ENCODE data around the gene ATXN3.
"Not testable (repeated sequence)": the region's sequence is repeated elsewhere in the genome, so short reads cannot be mapped to it uniquely, and the experiment has no call there.

ATXN3 gene

DNA sequence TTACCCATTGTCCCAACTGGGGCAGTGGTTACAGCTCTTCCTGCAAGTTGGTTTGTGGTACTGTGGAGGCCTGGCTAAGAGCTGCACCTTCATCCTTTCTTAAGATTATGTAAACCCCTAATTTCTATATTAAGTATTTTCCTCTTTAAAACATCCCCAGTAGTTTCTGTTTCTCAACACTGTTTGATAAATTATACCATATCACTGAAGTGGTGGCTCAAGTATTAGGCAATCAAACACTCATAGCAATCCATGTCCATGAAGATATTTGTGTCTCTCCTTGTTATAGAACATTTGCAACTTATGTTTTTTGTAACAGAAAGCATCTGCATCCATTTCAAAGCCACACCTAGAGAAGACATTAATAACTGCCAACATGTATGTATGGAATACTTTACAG, 31.8 kb downstream of the ATXN3 start:
- no peaks in the 10 kb centered on the region for H3K79me2 ChIP-seq (ENCODE audit: insufficient read depth, low read depth)
- H3K4me3 ChIP-seq (IDR thresholded peaks at IDR 0.05; ENCODE audit: insufficient read depth, low read depth, low read length), result no peak overlapping the region
- no peak overlapping the region for H3K4me2 ChIP-seq
- H4K20me1 ChIP-seq (ENCODE audit: insufficient read depth), result no peaks in the 10 kb centered on the region
- no peaks in the 10 kb centered on the region for H3K4me1 ChIP-seq (ENCODE audit: low read depth, poor library complexity, severe bottlenecking)
- H3K9ac ChIP-seq, result no peak overlapping the region
- no peak overlapping the region for H3K27ac ChIP-seq
- no peak for TF ChIP-seq CTCF (conservative IDR thresholded peaks at IDR 0.05; ENCODE audit: low read depth, low read length)
- H3K27me3 ChIP-seq (ENCODE audit: insufficient read depth, low read depth), result no peaks in the 10 kb centered on the region
- H3K36me3 ChIP-seq (ENCODE audit: insufficient read depth), result no peaks in the 10 kb centered on the region
- no peak overlapping the region for H2AFZ ChIP-seq (ENCODE audit: low read depth)

DNA sequence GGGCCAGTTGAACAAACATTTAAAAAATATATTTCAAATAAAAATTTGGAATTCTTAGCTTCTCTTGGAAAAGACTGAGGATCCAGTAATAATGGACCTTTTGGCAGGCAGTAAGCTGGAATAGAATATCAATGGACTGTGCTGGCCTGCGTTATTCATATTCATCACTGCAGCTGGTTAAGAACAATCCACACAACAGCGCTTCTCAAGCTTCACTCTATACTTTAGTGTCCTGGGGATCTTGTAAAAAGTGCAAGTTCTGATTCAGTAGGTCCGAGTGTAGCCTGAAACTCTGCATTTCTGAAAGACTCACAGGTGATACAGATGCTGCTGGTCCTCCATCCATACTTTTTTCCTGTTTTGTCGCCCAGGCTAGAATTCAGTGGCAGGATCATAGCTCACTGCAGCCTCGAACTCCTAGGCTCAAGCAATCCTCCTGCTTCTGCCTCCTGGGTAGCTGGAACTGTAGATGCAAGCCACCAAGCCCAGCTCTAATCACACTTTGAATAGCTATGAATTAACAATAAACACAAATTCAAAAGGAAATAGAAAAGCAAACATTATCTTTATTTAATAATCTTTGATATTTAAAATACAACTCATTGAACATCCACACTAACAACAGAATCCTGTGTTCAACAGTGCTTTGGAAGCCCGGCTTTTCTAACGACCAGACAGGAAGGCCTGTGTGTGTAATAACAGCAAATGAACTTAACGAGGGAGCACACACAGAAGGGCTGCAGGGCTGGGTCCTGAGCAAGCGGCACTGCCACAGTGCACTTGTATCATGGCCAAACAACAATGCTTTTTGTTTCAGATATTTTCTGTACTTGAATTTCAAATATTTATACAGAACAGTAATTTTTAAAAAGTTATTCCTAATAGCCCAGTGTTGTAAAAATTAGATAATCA, 48.1 kb downstream of the ATXN3 start:
- no peaks in the 10 kb centered on the region for H4K20me1 ChIP-seq (ENCODE audit: insufficient read depth)
- no peak overlapping the region for H2AFZ ChIP-seq (ENCODE audit: low read depth)
- H3K27me3 ChIP-seq (ENCODE audit: insufficient read depth, low read depth), result no peaks in the 10 kb centered on the region
- no peaks in the 10 kb centered on the region for H3K36me3 ChIP-seq (ENCODE audit: insufficient read depth)
- H3K27ac ChIP-seq, result no peak overlapping the region
- TF ChIP-seq CTCF (conservative IDR thresholded peaks at IDR 0.05; ENCODE audit: low read depth, low read length), result no peak
- no peaks in the 10 kb centered on the region for H3K4me1 ChIP-seq (ENCODE audit: low read depth, poor library complexity, severe bottlenecking)
- no peak overlapping the region for H3K9ac ChIP-seq
- H3K79me2 ChIP-seq (ENCODE audit: insufficient read depth, low read depth), result no peaks in the 10 kb centered on the region
- H3K4me3 ChIP-seq (IDR thresholded peaks at IDR 0.05; ENCODE audit: insufficient read depth, low read depth, low read length), result no peak overlapping the region
- no peak overlapping the region for H3K4me2 ChIP-seq

GRCh38 chr14:92049781-92050180, 56.6 kb downstream of the ATXN3 start:
- Histone ChIP-seq H3K4me1 (ENCODE audit: low read depth, poor library complexity, severe bottlenecking) (no peaks in the 10 kb centered on the region), H2AFZ (ENCODE audit: low read depth) (no peak overlapping the region), H3K4me2 (no peak overlapping the region), H3K27ac (no peak overlapping the region), H3K36me3 (ENCODE audit: insufficient read depth) (no peaks in the 10 kb centered on the region), H3K27me3 (ENCODE audit: insufficient read depth, low read depth) (no peaks in the 10 kb centered on the region), H3K79me2 (ENCODE audit: insufficient read depth, low read depth) (no peaks in the 10 kb centered on the region), H3K4me3 (IDR thresholded peaks at IDR 0.05; ENCODE audit: insufficient read depth, low read depth, low read length) (no peak overlapping the region), H3K9ac (no peak overlapping the region), H4K20me1 (ENCODE audit: insufficient read depth) (no peaks in the 10 kb centered on the region)
- no peak for TF ChIP-seq CTCF (conservative IDR thresholded peaks at IDR 0.05; ENCODE audit: low read depth, low read length)

- H3K36me3 ChIP-seq (ENCODE audit: insufficient read depth); H3K9ac ChIP-seq; H3K4me1 ChIP-seq (ENCODE audit: low read depth, poor library complexity, severe bottlenecking); H3K27ac ChIP-seq; H3K4me3 ChIP-seq (IDR thresholded peaks at IDR 0.05; ENCODE audit: insufficient read depth, low read depth, low read length); H3K79me2 ChIP-seq (ENCODE audit: insufficient read depth, low read depth); H3K27me3 ChIP-seq (ENCODE audit: insufficient read depth, low read depth); H2AFZ ChIP-seq (ENCODE audit: low read depth); H3K4me2 ChIP-seq; H4K20me1 ChIP-seq (ENCODE audit: insufficient read depth): not testable (repeated sequence)
Observed at GRCh38 chr14:92049221-92049620, 57.2 kb downstream of the ATXN3 start.

- H3K4me1 ChIP-seq (ENCODE audit: low read depth, poor library complexity, severe bottlenecking); H3K4me2 ChIP-seq; H3K4me3 ChIP-seq (IDR thresholded peaks at IDR 0.05; ENCODE audit: insufficient read depth, low read depth, low read length); H4K20me1 ChIP-seq (ENCODE audit: insufficient read depth); H3K9ac ChIP-seq; H3K27me3 ChIP-seq (ENCODE audit: insufficient read depth, low read depth); H3K79me2 ChIP-seq (ENCODE audit: insufficient read depth, low read depth); H3K27ac ChIP-seq; H3K36me3 ChIP-seq (ENCODE audit: insufficient read depth); H2AFZ ChIP-seq (ENCODE audit: low read depth): not testable (repeated sequence)
Observed at GRCh38 chr14:92045904-92046303, 60.5 kb downstream of the ATXN3 start.

GRCh38 chr14:92041766-92042165, 64.6 kb downstream of the ATXN3 start:
- H3K36me3 ChIP-seq (ENCODE audit: insufficient read depth); H3K27ac ChIP-seq: not testable (repeated sequence)

More at GRCh38 chr14:92041766-92042165, 64.6 kb downstream of the ATXN3 start:
- not testable (repeated sequence) for H3K4me3 ChIP-seq (IDR thresholded peaks at IDR 0.05; ENCODE audit: insufficient read depth, low read depth, low read length); H3K27me3 ChIP-seq (ENCODE audit: insufficient read depth, low read depth); H3K9ac ChIP-seq; H3K4me1 ChIP-seq (ENCODE audit: low read depth, poor library complexity, severe bottlenecking); H3K4me2 ChIP-seq; H2AFZ ChIP-seq (ENCODE audit: low read depth); H4K20me1 ChIP-seq (ENCODE audit: insufficient read depth)
- H3K79me2 ChIP-seq (ENCODE audit: insufficient read depth, low read depth), result peaks cover 30% of the 10 kb centered on the region

Data from KMS-11 (cell line).